Measurements from ENCODE around the gene HPRT1.

- TF ChIP-seq CTCF (IDR thresholded peaks at IDR 0.05 in 8 of 11, conservative IDR thresholded peaks at IDR 0.05 in 3 of 11), result no peak
- no peak for TF ChIP-seq POLR2A (IDR thresholded peaks at IDR 0.05)
These were observed 66.4 kb downstream of the HPRT1 start for GRCh38 chrX:134526399-134526798.
